Ramos (cell line): Measurements from ENCODE around the gene TTPAL.
"Not testable (repeated sequence)": the region's sequence is repeated elsewhere in the genome, so short reads cannot be mapped to it uniquely, and the experiment has no call there.

Source experiments
- in situ Hi-C: fragments of 300-500 bp; cut with MboI; formaldehyde crosslinking; loops from one replicate; pipeline ENCODE4 v1.14.3; 2022; ENCODE audit warnings: low sequenced_read_pairs; ENCODE audit not compliant: unreplicated experiment

TTPAL gene

DNA sequence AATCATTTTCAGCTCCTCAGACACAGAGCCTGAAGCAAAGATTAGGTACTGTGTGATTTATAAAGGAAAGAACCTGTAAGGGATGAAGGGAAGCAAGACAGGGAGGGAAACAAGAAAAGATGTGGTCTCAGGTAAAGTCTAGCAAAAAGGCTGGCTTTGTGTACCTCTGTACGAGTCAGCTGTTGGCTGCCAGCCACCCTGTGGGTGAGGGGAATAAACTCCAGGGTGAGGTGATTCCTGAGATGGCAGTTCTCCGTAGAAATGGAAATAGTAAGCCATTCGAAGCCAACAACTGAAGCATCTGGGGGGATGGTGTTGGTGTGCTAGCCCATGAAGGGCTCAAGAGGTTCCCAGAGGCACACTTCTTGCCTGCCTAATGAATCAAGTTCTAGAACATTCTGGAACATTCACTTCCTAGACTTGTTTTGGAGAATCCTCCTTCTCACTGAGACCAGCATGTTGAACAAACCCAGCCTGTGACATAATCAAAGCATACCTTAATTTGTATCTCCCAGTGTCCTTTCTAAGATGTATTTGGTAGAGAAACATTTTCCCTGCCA, 10.6 kb upstream of the TTPAL start:
- in situ Hi-C loops: no loop called here

DNA sequence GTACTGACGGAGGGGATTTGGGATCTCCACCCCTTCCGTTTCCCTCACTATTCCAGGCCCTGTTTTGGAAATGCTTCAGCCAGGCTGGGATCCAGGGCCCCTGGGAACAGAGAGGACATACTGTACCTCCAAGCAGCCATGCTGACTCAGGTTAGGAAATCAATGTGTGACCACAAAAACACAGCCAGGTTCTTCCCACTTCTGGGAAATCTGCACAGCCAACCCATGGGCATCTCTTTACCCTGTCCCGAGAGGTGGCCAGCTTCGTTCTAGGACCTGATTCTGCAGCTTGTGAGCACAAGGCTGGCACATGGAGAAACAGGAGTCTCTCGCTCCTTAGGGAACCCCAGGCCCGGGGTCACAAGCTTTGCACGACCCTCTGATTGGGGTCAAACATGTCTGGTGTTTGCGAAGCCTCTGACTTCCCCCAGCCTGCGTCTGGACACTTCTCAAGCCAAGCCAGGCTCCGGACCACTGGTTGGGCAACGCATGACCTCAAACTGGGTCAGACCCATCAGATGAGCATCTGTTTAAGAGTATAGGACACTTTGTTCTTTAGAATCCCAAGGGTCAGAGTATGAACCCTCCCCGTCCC, 8.3 kb upstream of the TTPAL start:
- in situ Hi-C loops: no loop called here

- in situ Hi-C loops: no loop called here
These were observed 7.5 kb upstream of the TTPAL start for GRCh38 chr20:44468044-44468782.

GRCh38 chr20:44470327-44470726, 5.3 kb upstream of the TTPAL start:
- in situ Hi-C loops: no loop called here

- in situ Hi-C loops: no loop called here
These were observed 4.2 kb upstream of the TTPAL start for GRCh38 chr20:44471481-44471882.

DNA sequence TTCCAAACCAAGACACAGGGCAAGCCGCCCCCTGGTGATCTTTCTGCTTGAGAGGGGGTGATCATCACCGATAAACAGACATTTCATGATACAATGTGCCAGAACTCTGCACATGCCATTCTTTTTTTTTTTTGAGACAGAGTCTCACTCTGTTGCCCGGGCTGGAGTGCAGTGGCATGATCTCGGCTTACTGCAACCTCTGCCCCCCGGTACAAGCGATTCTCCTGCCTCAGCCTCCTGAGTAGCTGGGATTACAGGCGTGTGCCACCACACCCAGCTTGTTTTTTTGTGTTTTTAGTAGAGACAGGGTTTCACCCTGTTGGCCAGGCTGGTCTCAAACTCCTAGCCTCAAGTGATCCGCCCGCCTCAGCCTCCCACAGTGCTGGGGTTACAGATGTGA, 3.4 kb upstream of the TTPAL start:
- in situ Hi-C loops: not testable (repeated sequence)

DNA sequence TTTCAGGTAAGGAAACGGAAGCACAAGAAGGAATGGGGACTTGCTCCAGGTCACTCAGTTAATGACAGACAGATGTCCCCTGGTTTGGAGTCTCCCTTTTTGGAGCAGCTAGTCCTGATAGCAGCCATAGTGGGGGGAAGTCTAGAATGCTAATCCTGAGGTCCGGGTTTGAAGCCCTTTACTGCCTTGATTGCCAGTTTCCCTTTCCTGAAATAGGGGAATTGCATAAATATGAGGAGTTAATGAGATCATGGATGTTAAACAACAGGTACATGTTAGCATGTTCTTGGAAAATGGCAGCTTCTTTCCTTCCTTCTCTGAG, 341 bp upstream of the TTPAL start:
- in situ Hi-C loops: no loop called here

DNA sequence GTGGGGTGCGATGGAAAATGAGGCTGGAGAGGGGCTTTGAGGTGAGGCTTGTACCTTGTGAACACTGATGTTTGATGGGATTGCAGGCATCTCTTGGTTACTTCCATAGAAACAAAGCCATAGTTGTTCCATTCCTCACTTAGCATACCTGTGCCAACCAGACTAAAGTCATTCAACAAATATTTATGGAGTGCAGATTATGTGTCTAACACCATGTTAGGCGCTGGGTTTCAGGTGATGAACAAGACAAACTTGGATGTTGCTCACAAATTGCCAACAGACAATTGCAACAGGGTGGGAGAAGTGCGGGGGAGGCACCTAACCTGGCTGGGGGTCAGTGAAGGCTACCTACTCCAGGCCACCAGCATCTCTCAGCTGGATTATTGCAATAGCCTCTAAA, 1.5 kb downstream of the TTPAL start:
- in situ Hi-C loops: no loop called here

- in situ Hi-C loops: no loop called here
These were observed 2.5 kb downstream of the TTPAL start for GRCh38 chr20:44478206-44478605.

DNA sequence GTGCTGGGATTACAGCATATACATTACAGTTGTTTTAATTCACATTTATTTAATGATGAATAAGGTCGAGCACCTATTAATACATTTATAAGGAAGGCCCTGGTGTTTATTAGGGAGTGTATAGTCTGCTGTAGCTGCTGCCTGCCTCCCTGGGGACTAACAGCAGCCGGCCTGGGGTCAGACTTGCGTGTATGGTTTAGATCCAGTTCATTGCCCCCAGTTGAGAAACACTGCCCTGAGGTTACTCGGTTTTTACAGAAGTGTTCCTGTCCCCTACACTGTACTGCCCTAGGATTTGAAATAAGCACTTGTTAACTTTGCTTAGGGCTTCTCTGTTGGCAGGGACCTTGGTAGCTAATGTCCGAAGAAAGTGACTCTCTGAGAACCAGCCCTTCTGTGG, 4.0 kb downstream of the TTPAL start:
- in situ Hi-C loops: no loop called here

DNA sequence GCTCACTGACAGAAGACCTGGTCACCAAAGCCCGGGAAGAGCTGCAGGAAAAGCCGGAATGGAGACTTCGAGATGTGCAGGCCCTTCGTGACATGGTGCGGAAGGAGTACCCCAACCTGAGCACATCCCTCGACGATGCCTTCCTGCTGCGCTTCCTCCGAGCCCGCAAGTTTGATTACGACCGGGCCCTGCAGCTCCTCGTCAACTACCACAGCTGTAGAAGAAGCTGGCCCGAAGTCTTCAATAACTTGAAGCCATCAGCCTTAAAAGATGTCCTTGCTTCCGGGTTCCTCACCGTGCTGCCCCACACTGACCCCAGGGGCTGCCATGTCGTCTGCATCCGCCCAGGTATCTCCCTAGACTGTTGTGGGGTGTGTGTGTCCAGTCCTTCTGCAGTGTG, 4.4 kb downstream of the TTPAL start:
- in situ Hi-C loops: no loop called here

DNA sequence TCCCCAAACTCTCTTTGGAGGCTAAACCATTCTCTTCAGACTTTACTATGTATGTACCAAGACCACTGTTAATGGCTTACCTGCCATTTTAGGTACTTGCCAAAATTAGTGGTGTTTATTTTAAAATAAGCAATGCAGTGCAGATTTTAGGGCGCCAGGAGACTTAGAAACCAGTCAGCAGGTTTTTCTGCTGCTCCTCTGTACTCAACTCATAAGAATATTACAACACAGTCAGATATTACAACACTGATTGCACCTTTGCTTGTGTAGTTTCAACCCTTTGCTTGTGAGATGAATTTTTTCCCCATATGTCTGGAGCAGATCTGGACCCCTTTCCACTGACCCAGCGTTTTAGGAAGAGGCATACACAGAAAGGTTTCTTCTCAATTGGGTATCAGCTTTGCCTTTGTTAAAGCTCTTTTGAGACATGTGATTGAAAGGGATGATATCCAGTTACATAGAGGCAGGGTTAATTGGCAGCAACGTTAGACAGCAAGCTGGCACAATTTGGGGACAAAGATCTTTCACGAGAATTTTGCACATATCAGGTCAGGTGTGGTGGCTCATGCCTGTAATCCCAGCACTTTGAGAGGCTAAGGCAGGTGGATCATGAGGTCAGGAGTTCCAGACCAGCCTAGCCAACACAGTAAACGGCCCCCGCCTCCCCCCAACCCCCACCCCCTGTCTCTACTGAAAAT, 6.2 kb downstream of the TTPAL start:
- in situ Hi-C loops: no loop called here

GRCh38 chr20:44483112-44483511, 7.4 kb downstream of the TTPAL start:
- in situ Hi-C loops: no loop called here

DNA sequence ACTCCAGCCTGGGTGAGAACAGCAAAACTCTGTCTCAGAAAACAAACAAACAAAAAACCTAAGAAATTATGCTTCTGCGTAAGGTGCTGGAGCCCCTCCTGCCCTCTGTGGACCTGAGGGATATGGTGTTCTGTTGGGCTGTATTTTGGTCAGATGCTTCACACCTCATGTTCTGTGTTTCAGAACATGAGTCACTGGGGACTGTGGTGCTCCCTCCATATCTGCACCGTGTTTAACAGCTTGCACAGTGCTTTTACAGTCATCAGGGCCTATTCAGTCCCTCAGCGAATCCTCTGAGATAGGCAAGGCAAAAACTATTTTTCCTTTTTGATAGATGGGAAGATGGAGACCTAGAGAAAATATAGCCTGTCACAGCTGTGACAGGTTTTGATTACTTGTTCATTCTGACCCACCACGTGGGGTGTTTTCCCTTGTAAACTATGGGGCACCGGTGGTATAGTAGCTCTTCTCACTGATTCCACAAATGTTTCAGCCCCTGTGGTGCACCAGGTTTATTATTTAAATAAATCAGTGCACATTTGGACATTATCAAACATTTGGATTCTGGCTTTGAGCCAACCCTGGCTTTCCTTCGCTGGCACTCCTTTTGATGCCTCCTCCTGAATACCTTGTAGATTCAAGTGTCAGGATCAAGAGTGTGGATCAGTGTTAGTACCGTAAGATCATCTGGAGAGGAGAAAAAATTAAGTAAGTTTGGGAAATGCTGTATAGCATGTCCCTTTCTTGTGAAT, 9.6 kb downstream of the TTPAL start:
- in situ Hi-C loops: no loop called here

DNA sequence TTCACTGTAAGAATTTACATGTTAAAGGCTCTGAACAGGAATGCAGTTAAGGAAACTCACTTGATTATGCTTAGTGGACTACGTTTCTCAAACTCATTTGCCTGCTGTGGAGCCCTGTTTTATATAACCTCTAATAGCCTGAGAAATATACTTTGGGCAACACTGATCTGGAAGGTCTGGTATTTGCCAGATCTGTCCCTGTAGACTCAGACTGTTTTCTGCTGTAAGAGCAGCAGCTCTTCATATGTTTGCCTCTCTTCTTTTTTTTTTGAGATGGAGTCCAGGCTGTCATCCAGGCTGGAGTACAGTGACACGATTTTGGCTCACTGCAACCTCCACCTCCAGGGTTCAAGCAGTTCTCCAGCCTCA, 10.1 kb downstream of the TTPAL start:
- in situ Hi-C loops: no loop called here

- in situ Hi-C loops: no loop called here
These were observed 12.9 kb downstream of the TTPAL start for GRCh38 chr20:44488551-44488950.

DNA sequence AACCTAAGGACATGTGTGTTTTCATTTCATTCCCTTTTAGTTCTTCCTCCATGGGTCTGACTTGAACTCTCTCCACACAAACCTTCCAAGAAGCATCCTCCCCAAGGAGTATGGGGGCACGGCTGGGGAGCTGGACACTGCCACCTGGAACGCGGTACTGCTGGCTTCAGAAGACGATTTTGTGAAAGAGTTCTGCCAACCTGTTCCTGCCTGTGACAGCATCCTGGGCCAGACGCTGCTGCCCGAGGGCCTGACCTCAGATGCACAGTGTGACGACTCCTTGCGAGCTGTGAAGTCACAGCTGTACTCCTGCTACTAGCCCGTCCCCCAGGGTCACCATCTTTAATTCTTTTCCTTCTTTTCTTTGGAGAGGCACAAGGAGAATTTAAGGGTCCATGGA, 13.5 kb downstream of the TTPAL start:
- in situ Hi-C loops: no loop called here

DNA sequence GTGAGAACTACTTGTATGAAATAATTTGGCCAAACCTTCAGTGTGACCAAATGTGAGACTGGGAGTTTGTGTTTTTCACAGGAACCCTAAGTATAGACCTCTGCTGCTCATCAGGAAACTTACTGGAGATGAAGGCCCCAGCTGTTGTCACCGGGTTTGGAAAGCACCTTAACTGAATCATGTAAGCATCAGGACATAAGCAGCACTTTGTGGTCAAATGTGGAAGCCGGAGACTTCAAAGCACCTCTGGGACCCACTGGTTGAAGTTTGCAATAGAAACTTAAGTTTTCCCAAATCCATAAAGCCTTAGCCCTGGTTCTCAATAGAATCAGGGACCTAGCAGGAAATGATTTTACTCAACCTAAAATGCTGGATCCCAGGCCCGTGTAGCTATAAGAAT, 14.3 kb downstream of the TTPAL start:
- in situ Hi-C loops: no loop called here

DNA sequence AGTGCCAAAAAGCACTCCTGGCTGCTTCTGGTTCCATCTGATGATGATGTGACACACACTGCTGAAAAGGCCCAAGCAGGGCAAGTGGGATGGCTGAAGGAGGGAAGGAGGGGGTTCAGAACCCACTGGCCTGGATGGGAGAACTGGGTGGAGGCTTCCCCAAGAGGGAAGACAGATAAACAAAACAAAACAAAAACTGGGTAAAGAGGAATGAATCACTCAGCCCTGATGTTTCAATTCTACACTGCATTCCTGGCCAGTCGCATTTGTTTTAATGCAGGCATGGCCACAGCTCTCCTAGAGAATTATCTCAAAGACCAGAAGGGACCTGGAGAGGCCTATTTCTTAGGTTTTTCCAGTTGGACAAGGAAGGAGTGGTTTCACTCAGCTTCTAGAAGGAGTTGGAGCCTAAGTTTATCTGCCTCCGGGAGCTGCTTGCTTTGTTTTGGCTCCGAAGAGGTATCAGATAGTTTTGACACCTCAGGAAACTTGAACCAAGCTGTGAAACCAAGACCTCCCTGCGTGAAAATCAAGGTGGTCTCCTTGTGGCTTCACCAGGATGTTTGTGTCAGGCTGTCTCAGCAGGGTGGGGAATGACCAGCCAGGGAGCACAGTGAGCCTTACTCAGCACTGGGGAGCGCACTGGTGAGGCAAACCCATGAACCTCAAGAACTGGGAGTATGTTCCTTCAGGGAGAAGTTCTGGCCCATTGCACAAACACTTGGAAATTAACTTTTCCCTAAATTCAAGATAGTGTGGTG, 16.1 kb downstream of the TTPAL start:
- in situ Hi-C loops: no loop called here

DNA sequence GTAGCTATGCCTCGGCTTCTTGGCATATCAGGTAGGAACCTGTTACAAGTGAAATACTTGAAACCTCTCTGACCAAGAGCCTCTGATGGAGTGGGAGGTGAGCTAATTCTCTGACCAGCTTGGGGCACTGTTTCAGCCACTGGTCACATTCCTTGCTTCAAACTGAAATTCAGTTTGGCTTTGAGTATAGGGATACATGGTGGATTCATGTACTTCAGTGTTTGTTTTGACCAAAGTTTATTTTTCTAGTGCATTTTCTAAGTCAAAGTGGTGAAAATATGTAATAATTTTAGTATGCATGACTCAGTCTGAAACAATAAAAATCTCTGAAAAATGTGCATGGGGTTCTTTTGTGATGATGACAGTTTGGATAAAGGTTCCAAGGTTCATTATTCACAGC, 18.6 kb downstream of the TTPAL start:
- in situ Hi-C loops: no loop called here
